HCT116 (cell line): ENCODE data around the gene MAP3K5. TPM values are rescaled to one million over a fixed set of nuclear protein-coding genes. Genes with fewer than 3 reads are reported as not detected.

Experiments
- ATAC-seq: fragments of 200-7000 bp; cut with Tn5 transposase; 2 replicates; pipeline ENCODE4 v1.9.1; 2020; ENCODE audit warnings: mild to moderate bottlenecking, moderate library complexity
- BruUV-seq: library from RNA; stranded (reverse); fragments of 400-500 nt; replicated peaks from 2 replicates; lab custom pipeline; 2021; lab: Mats Ljungman, UMichigan
- CTCF ChIA-PET: fragments of 300-600 bp; sonication (Branson Sonifier 250); formaldehyde crosslinking; loops from one replicate; lab custom pipeline; 2021; ENCODE audit warnings: antibody characterized with exemption; lab: Charles Lee
- POLR2A ChIA-PET: fragments of 300-600, 350-600 bp; sonication (Branson Sonifier 250); formaldehyde crosslinking; loops from one replicate; lab custom pipeline; 2021; ENCODE audit warnings: antibody characterized with exemption; lab: Charles Lee
- RAD21 ChIA-PET, 2 experiments: fragments of 300-600 bp; sonication (Branson Sonifier 250); formaldehyde crosslinking; loops; one replicate each; lab custom pipeline; 2023; ENCODE audit warnings: low total read pairs in 2 of 2; ENCODE audit not compliant: uncharacterized antibody in 2 of 2, unreplicated experiment in 2 of 2, low non-redundant PET in 1 of 2; lab: Charles Lee
- DNase-seq: peaks from one replicate; pipeline ENCODE4 v3.0.0-alpha.2; 2010; ENCODE audit warnings: low read depth, low spot score
- H2AFZ ChIP-seq: fragments of 200-600 bp; shearing (Covaris generic), sonication (generic); 2 replicates; pipeline ENCODE4 v1.6.1; 2017; ENCODE audit warnings: low read depth, mixed run types, mixed read lengths, antibody characterized with exemption, low read length; ENCODE audit not compliant: poor library complexity, severe bottlenecking
- H3K27ac ChIP-seq: 2 replicates; pipeline ENCODE4 v1.5.1; 2012; ENCODE audit warnings: low read depth, low read length
- H3K27me3 ChIP-seq: fragments of 200-600 bp; sonication (generic); 2 replicates; pipeline ENCODE4 v1.6.1; 2016; ENCODE audit warnings: mixed run types, low read length, mixed read lengths; ENCODE audit not compliant: insufficient read depth
- H3K36me3 ChIP-seq, 2 experiments: fragments of 200-500 bp in 1 of 2; fragments of 200-600 bp in 1 of 2; sonication (Bioruptor generic) in 1 of 2; sonication (generic) in 1 of 2; 2 replicates each; pipeline versions ENCODE4 v1.5.1 to v1.6.1; 2014 to 2016; ENCODE audit warnings: low read length in 2 of 2, inconsistent platforms in 1 of 2, mixed read lengths in 1 of 2, mixed run types in 1 of 2; ENCODE audit not compliant: insufficient read depth in 2 of 2, control insufficient read depth in 1 of 2
- H3K4me1 ChIP-seq, 2 experiments: fragments of 200-600 bp in 1 of 2; sonication (generic) in 1 of 2; 2 replicates each; pipeline versions ENCODE4 v1.5.1 to v1.6.1; 2012 to 2017; ENCODE audit warnings: low read length in 2 of 2, inconsistent platforms in 1 of 2, mild to moderate bottlenecking in 1 of 2, mixed read lengths in 1 of 2, mixed run types in 1 of 2, moderate library complexity in 1 of 2; ENCODE audit not compliant: insufficient read depth in 2 of 2, control insufficient read depth in 1 of 2
- H3K4me2 ChIP-seq: fragments of 200-600 bp; sonication (generic); 2 replicates; pipeline ENCODE4 v1.6.1; 2017; ENCODE audit warnings: mixed run types, low read length, mixed read lengths
- H3K4me3 ChIP-seq, 2 experiments: fragments of 200-600 bp in 1 of 2; sonication (generic) in 1 of 2; replicated peaks in 1 of 2; 2 replicates each; pipeline ENCODE4 v1.5.1; 2011 to 2016; ENCODE audit warnings: low read length in 2 of 2, control low read depth in 1 of 2, low read depth in 1 of 2, mild to moderate bottlenecking in 1 of 2, mixed read lengths in 1 of 2, mixed run types in 1 of 2
- H3K79me2 ChIP-seq: fragments of 200-600 bp; sonication (generic); 2 replicates; pipeline ENCODE4 v1.6.1; 2017; ENCODE audit warnings: mild to moderate bottlenecking, mixed run types, low read length, moderate library complexity, mixed read lengths; ENCODE audit not compliant: insufficient read depth
- H3K9ac ChIP-seq: fragments of 200-600 bp; sonication (generic); 2 replicates; pipeline ENCODE4 v1.6.1; 2016; ENCODE audit warnings: low read length, mixed read lengths
- H3K9me2 ChIP-seq: fragments of 200-600 bp; sonication (generic), shearing (Covaris generic); 2 replicates; pipeline ENCODE4 v1.6.1; 2017; ENCODE audit warnings: mixed run types, mild to moderate bottlenecking, moderate library complexity; ENCODE audit not compliant: insufficient read depth
- H3K9me3 ChIP-seq, 2 experiments: fragments of 200-500 bp in 1 of 2; fragments of 200-600 bp in 1 of 2; sonication (Bioruptor generic) in 1 of 2; sonication (generic) in 1 of 2; 2 replicates each; pipeline ENCODE4 v1.6.1; 2014 to 2017; ENCODE audit warnings: low read length in 2 of 2, mixed read lengths in 2 of 2, inconsistent platforms in 1 of 2, low read depth in 1 of 2, mild to moderate bottlenecking in 1 of 2, mixed run types in 1 of 2, moderate library complexity in 1 of 2; ENCODE audit not compliant: control insufficient read depth in 1 of 2, insufficient read depth in 1 of 2
- H4K20me1 ChIP-seq: fragments of 200-600 bp; sonication (generic), shearing (Covaris generic); 2 replicates; pipeline ENCODE4 v1.6.1; 2017; ENCODE audit warnings: mixed run types, mild to moderate bottlenecking, moderate library complexity; ENCODE audit not compliant: insufficient read depth
- ATF3 ChIP-seq: IDR thresholded peaks from 2 replicates; pipeline ENCODE4 v1.6.1; 2012
- CBX3 ChIP-seq: IDR thresholded peaks from 2 replicates; pipeline ENCODE4 v1.6.1; 2012; ENCODE audit warnings: low read depth
- EGR1 ChIP-seq: IDR thresholded peaks from 2 replicates; pipeline ENCODE4 v1.6.1; 2012; ENCODE audit warnings: low read depth
- ELF1 ChIP-seq: IDR thresholded peaks from 2 replicates; pipeline ENCODE4 v1.6.1; 2012; ENCODE audit warnings: low read depth, borderline replicate concordance
- EZH2 ChIP-seq: fragments of 200-600 bp; sonication (generic); IDR thresholded peaks from 2 replicates; pipeline ENCODE4 v1.6.1; 2017; ENCODE audit warnings: antibody characterized with exemption, mixed run types
- FOSL1 ChIP-seq: IDR thresholded peaks from 2 replicates; pipeline ENCODE4 v1.6.1; 2012; ENCODE audit warnings: low read depth
- MAX ChIP-seq: IDR thresholded peaks from 2 replicates; pipeline ENCODE4 v1.6.1; 2012
- POLR2A ChIP-seq: IDR thresholded peaks from 2 replicates; pipeline ENCODE4 v1.7.0; 2011; ENCODE audit warnings: borderline replicate concordance; ENCODE audit not compliant: insufficient read depth, insufficient read length; ENCODE audit errors: extremely low read depth
- POLR2AphosphoS5 ChIP-seq: IDR thresholded peaks from 2 replicates; pipeline ENCODE4 v1.6.1; 2011; ENCODE audit warnings: mild to moderate bottlenecking, low read depth, low read length, moderate library complexity
- SIN3A ChIP-seq: IDR thresholded peaks from 2 replicates; pipeline ENCODE4 v1.6.1; 2012; ENCODE audit warnings: low read depth
- SP1 ChIP-seq: IDR thresholded peaks from 2 replicates; pipeline ENCODE4 v1.6.1; 2012; ENCODE audit warnings: low read depth
- SRF ChIP-seq: IDR thresholded peaks from 2 replicates; pipeline ENCODE4 v1.6.1; 2012; ENCODE audit warnings: low read depth
- TCF7L2 ChIP-seq: IDR thresholded peaks from 2 replicates; pipeline ENCODE4 v1.7.0; 2011; ENCODE audit warnings: borderline replicate concordance, inconsistent platforms; ENCODE audit not compliant: insufficient read depth, insufficient read length; ENCODE audit errors: extremely low read depth
- ZBTB33 ChIP-seq: IDR thresholded peaks from 2 replicates; pipeline ENCODE4 v1.6.1; 2011; ENCODE audit warnings: mild to moderate bottlenecking, low read length, moderate library complexity; ENCODE audit not compliant: insufficient replicate concordance; ENCODE audit errors: extremely low read depth
- ZFX ChIP-seq: fragments of 450-650 bp; IDR thresholded peaks from 2 replicates; pipeline ENCODE4 v1.6.1; 2017
- ZNF274 ChIP-seq: fragments of 200-500 bp; sonication (Bioruptor generic); IDR thresholded peaks from 2 replicates; pipeline ENCODE4 v1.6.1; 2014; ENCODE audit warnings: mild to moderate bottlenecking, low read depth, low read length, inconsistent platforms
- intact Hi-C: fragments of 100-400 bp; cut with micrococcal nuclease; formaldehyde crosslinking; loops from 2 replicates; pipeline ENCODE4 v1.10.0; 2022
- total RNA-seq: library from RNA; stranded (reverse); gene quantifications from one replicate; pipeline ENCODE4 v1.2.1, GENCODE V29; 2021; ENCODE audit not compliant: unreplicated experiment
- TF ChIP-seq, protein P1 (sequence below), 3 experiments: fragments of 200-600 bp in 1 of 3; sonication (generic) in 1 of 3; IDR thresholded peaks in 2 of 3; conservative IDR thresholded peaks in 1 of 3; 2 replicates each; pipeline ENCODE4 v1.5.1; 2012 to 2017; ENCODE audit warnings: low read depth in 2 of 3, low read length in 2 of 3, antibody characterized with exemption in 1 of 3, borderline replicate concordance in 1 of 3, control low read depth in 1 of 3, mild to moderate bottlenecking in 1 of 3, mixed read lengths in 1 of 3, mixed run types in 1 of 3, moderate library complexity in 1 of 3; ENCODE audit not compliant: insufficient read depth in 1 of 3
- TF ChIP-seq, protein P2 (sequence below): IDR thresholded peaks from 2 replicates; pipeline ENCODE4 v1.6.1; 2012; ENCODE audit warnings: low read depth

MAP3K5 gene
- total RNA-seq, 1 experiment from 2014 or later = 11.8 TPM

DNA sequence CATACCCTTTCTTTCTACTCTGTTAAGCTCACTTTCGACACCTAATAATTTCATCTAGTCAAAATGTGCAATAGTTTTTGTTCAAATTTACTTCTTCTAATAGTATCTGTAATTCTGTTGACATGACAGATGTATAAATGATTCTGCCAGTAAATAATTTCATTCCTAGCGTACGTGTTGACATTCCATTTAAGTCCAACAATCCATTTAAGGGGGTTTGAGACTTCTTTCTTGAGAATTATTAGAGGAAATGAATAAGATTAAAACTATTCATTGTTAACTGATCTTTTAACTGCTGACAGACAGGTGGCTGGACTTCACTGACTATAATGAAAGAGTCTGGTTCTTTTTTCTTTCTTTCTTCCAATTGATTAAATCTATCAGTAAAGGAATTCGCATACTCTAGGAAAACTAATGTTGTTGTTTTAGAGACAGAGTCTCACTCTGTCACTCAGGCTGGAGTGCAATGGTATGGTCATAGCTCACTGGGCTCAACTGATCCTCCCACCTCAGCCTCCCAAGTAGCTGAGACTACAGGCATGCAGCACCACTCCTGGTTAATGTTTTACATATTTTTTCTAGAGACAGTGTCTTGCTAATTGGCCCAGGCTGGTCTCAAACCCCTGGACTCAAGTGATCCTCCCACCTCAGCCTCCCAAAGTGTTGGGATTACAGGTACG lies 55.9 kb downstream of the MAP3K5 start:
- H4K20me1 ChIP-seq = no peaks in the 10 kb centered on the region
- H3K9me3 ChIP-seq = no peaks in the 10 kb centered on the region
- no peak overlapping the region for H3K4me3 ChIP-seq
- H3K27me3 ChIP-seq = no peaks in the 10 kb centered on the region
- POLR2A ChIA-PET = no interaction called here
- no peak overlapping the region for H3K4me2 ChIP-seq
- no peaks in the 10 kb centered on the region; the same call in 1 of the 2 replicates for H3K79me2 ChIP-seq
- H3K4me1 ChIP-seq = no peaks in the 10 kb centered on the region
- CTCF ChIA-PET = no interaction called here
- H3K36me3 ChIP-seq = no peaks in the 10 kb centered on the region
- no peak overlapping the region for H2AFZ ChIP-seq
- TF ChIP-seq ZBTB33 (no peak), POLR2A (no peak), ZNF274 (no peak), TCF7L2 (no peak), ELF1 (no peak), FOSL1 (no peak), SIN3A (no peak), CBX3 (no peak), EGR1 (no peak), ATF3 (no peak), SRF (no peak), ZFX (no peak), MAX (no peak), POLR2AphosphoS5 (no peak), SP1 (no peak), EZH2 (no peak)
- TF ChIP-seq, protein P1, sequence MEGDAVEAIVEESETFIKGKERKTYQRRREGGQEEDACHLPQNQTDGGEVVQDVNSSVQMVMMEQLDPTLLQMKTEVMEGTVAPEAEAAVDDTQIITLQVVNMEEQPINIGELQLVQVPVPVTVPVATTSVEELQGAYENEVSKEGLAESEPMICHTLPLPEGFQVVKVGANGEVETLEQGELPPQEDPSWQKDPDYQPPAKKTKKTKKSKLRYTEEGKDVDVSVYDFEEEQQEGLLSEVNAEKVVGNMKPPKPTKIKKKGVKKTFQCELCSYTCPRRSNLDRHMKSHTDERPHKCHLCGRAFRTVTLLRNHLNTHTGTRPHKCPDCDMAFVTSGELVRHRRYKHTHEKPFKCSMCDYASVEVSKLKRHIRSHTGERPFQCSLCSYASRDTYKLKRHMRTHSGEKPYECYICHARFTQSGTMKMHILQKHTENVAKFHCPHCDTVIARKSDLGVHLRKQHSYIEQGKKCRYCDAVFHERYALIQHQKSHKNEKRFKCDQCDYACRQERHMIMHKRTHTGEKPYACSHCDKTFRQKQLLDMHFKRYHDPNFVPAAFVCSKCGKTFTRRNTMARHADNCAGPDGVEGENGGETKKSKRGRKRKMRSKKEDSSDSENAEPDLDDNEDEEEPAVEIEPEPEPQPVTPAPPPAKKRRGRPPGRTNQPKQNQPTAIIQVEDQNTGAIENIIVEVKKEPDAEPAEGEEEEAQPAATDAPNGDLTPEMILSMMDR (IDR thresholded peaks at IDR 0.05 in 2 of 3, conservative IDR thresholded peaks at IDR 0.05 in 1 of 3; ENCODE audit: borderline replicate concordance in 1 of 3, insufficient read depth in 1 of 3, low read depth in 2 of 3, low read length in 2 of 3) = no peak
- TF ChIP-seq, protein P2, sequence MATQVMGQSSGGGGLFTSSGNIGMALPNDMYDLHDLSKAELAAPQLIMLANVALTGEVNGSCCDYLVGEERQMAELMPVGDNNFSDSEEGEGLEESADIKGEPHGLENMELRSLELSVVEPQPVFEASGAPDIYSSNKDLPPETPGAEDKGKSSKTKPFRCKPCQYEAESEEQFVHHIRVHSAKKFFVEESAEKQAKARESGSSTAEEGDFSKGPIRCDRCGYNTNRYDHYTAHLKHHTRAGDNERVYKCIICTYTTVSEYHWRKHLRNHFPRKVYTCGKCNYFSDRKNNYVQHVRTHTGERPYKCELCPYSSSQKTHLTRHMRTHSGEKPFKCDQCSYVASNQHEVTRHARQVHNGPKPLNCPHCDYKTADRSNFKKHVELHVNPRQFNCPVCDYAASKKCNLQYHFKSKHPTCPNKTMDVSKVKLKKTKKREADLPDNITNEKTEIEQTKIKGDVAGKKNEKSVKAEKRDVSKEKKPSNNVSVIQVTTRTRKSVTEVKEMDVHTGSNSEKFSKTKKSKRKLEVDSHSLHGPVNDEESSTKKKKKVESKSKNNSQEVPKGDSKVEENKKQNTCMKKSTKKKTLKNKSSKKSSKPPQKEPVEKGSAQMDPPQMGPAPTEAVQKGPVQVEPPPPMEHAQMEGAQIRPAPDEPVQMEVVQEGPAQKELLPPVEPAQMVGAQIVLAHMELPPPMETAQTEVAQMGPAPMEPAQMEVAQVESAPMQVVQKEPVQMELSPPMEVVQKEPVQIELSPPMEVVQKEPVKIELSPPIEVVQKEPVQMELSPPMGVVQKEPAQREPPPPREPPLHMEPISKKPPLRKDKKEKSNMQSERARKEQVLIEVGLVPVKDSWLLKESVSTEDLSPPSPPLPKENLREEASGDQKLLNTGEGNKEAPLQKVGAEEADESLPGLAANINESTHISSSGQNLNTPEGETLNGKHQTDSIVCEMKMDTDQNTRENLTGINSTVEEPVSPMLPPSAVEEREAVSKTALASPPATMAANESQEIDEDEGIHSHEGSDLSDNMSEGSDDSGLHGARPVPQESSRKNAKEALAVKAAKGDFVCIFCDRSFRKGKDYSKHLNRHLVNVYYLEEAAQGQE = no peak
- H3K27ac ChIP-seq = no peak overlapping the region
- H3K9ac ChIP-seq = no peak overlapping the region
- BruUV-seq = no TSS peak
- intact Hi-C loops = no loop called here
- H3K9me2 ChIP-seq = no peaks in the 10 kb centered on the region
- DNase-seq (no peak), ATAC-seq (no peak)
- RAD21 ChIA-PET = no interaction called here
